ENCODE data around the gene BRMS1.

Gene BRMS1

GRCh38 chr11:66287889-66288670, 56.8 kb downstream of the BRMS1 start:
- DNase-seq (ENCODE audit: low read depth in 4 of 4, low spot score in 1 of 4): no peak

Measured in stimulated activated CD4-positive, alpha-beta T cell treated with anti-CD3 and anti-CD28 coated beads, Interleukin-1b, Interleukin-23, amount 100 ng/mL, for 24 hours (primary cell).